Astrocyte (in vitro differentiated cells and primary cell): Measurements from ENCODE around the gene PRDM12. TPM values are rescaled to one million over a fixed set of nuclear protein-coding genes. Genes with fewer than 3 reads are reported as not detected.

Experiments used
- DNase-seq: peaks from one replicate; pipeline ENCODE4 v3.0.0-alpha.2; 2010; ENCODE audit warnings: low read depth
- FAIRE-seq: peaks from 2 replicates; lab custom pipeline; 2011; peaks lifted over from hg19 to GRCh38; lab: Jason Lieb, UNC
- H2AFZ ChIP-seq: 2 replicates; pipeline ENCODE4 v1.6.0; 2012; ENCODE audit warnings: low read depth, low read length, inconsistent platforms
- H3K27ac ChIP-seq: 2 replicates; pipeline ENCODE4 v1.5.1; 2011; ENCODE audit warnings: low read depth, low read length, inconsistent platforms
- H3K27me3 ChIP-seq: 2 replicates; pipeline ENCODE4 v1.6.0; 2011; ENCODE audit warnings: low read length, inconsistent platforms; ENCODE audit not compliant: insufficient read depth
- H3K36me3 ChIP-seq: 2 replicates; pipeline ENCODE4 v1.5.1; 2011; ENCODE audit warnings: low read length, inconsistent platforms; ENCODE audit not compliant: insufficient read depth
- H3K4me1 ChIP-seq: 2 replicates; pipeline ENCODE4 v1.5.1; 2011; ENCODE audit warnings: low read length, inconsistent platforms; ENCODE audit not compliant: insufficient read depth
- H3K4me2 ChIP-seq: 2 replicates; pipeline ENCODE4 v1.6.0; 2012; ENCODE audit warnings: low read length, inconsistent platforms
- H3K4me3 ChIP-seq: 2 replicates; pipeline ENCODE4 v1.5.1; 2011; ENCODE audit warnings: low read depth, mild to moderate bottlenecking, low read length, inconsistent platforms; ENCODE audit not compliant: insufficient read depth
- H3K79me2 ChIP-seq: 2 replicates; pipeline ENCODE4 v1.6.0; 2012; ENCODE audit warnings: mild to moderate bottlenecking, low read length, inconsistent platforms; ENCODE audit not compliant: insufficient read depth
- H3K9ac ChIP-seq: 2 replicates; pipeline ENCODE4 v1.6.0; 2012; ENCODE audit warnings: mild to moderate bottlenecking, low read length, inconsistent platforms
- H3K9me3 ChIP-seq: 2 replicates; pipeline ENCODE4 v1.5.1; 2012; ENCODE audit warnings: low read depth, mild to moderate bottlenecking, low read length, inconsistent platforms; ENCODE audit not compliant: insufficient read depth
- H4K20me1 ChIP-seq: 2 replicates; pipeline ENCODE4 v1.6.0; 2012; ENCODE audit warnings: low read length, inconsistent platforms; ENCODE audit not compliant: insufficient read depth
- H3K27ac Mint-ChIP-seq: one replicate; pipeline ENCODE4 v1.8.0; 2021; ENCODE audit warnings: mild to moderate bottlenecking, mixed read lengths; ENCODE audit not compliant: unreplicated experiment
- H3K27me3 Mint-ChIP-seq: one replicate; pipeline ENCODE4 v1.8.0; 2021; ENCODE audit warnings: low read depth, mixed read lengths; ENCODE audit not compliant: unreplicated experiment
- H3K36me3 Mint-ChIP-seq: one replicate; pipeline ENCODE4 v1.8.0; 2021; ENCODE audit warnings: low read depth, mixed read lengths; ENCODE audit not compliant: unreplicated experiment
- H3K4me1 Mint-ChIP-seq: one replicate; pipeline ENCODE4 v1.8.0; 2021; ENCODE audit warnings: low read depth, mixed read lengths; ENCODE audit not compliant: unreplicated experiment
- H3K4me3 Mint-ChIP-seq: one replicate; pipeline ENCODE4 v1.8.0; 2021; ENCODE audit warnings: mild to moderate bottlenecking, moderate library complexity, mixed read lengths; ENCODE audit not compliant: unreplicated experiment
- H3K9me3 Mint-ChIP-seq: one replicate; pipeline ENCODE4 v1.8.0; 2021; ENCODE audit warnings: mild to moderate bottlenecking, mixed read lengths; ENCODE audit not compliant: unreplicated experiment
- CTCF ChIP-seq: IDR thresholded peaks from 2 replicates; pipeline ENCODE4 v1.5.1; 2011; ENCODE audit warnings: low read depth, mild to moderate bottlenecking, inconsistent platforms, low read length, moderate library complexity; ENCODE audit not compliant: insufficient read depth
- EZH2 ChIP-seq: IDR thresholded peaks from 2 replicates; pipeline ENCODE4 v1.6.1; 2012; ENCODE audit warnings: mild to moderate bottlenecking, low read length, inconsistent platforms; ENCODE audit not compliant: insufficient read depth
- total RNA-seq: library from RNA; stranded (reverse); gene quantifications from 2 replicates; pipeline ENCODE4 v1.2.1, GENCODE V29; 2021

The PRDM12 gene
- total RNA-seq, 1 donor from 2014 or later = 0.23 TPM

GRCh38 chr9:130714586-130715110, 50.3 kb downstream of the PRDM12 start:
- Mint-ChIP-seq H3K4me3 (peak overlapping the region; percentile 97), H3K27me3 (no peaks in the 10 kb centered on the region), H3K9me3 (peaks cover 2% of the 10 kb centered on the region), H3K36me3 (no peaks in the 10 kb centered on the region), H3K27ac (no peak overlapping the region), H3K4me1 (peaks cover 11% of the 10 kb centered on the region)
- H3K9ac ChIP-seq = peak overlapping the region; percentile 89
- H3K36me3 ChIP-seq = no peaks in the 10 kb centered on the region
- DNase-seq (peak; percentile 26), FAIRE-seq (no peak)
- no peak overlapping the region for H2AFZ ChIP-seq
- no peaks in the 10 kb centered on the region for H3K9me3 ChIP-seq
- TF ChIP-seq CTCF = no peak
- no peak for TF ChIP-seq EZH2
- H3K27me3 ChIP-seq = no peaks in the 10 kb centered on the region
- peaks cover 54% of the 10 kb centered on the region for H4K20me1 ChIP-seq
- peaks cover 8% of the 10 kb centered on the region for H3K4me1 ChIP-seq
- peak overlapping the region; percentile 93 for H3K4me2 ChIP-seq
- peak overlapping the region; percentile 69 for H3K4me3 ChIP-seq
- H3K79me2 ChIP-seq = peaks cover 67% of the 10 kb centered on the region
- peak overlapping the region; percentile 71 for H3K27ac ChIP-seq

- FAIRE-seq (no peak), DNase-seq (no peak)
- Mint-ChIP-seq H3K27ac (no peak overlapping the region), H3K4me3 (peak overlapping the region; percentile 97), H3K4me1 (peaks cover 11% of the 10 kb centered on the region), H3K9me3 (peaks cover 2% of the 10 kb centered on the region), H3K27me3 (no peaks in the 10 kb centered on the region), H3K36me3 (no peaks in the 10 kb centered on the region)
- Histone ChIP-seq H3K79me2 (peaks cover 74% of the 10 kb centered on the region), H3K4me2 (peak overlapping the region; percentile 93), H4K20me1 (peaks cover 60% of the 10 kb centered on the region), H3K4me1 (peaks cover 8% of the 10 kb centered on the region), H3K4me3 (peak overlapping the region; percentile 69), H3K36me3 (no peaks in the 10 kb centered on the region), H3K9ac (peak overlapping the region; percentile 89), H3K27me3 (no peaks in the 10 kb centered on the region), H3K9me3 (no peaks in the 10 kb centered on the region), H2AFZ (no peak overlapping the region), H3K27ac (peak overlapping the region; percentile 71)
- TF ChIP-seq CTCF = no peak
- no peak for TF ChIP-seq EZH2
Observed at GRCh38 chr9:130715270-130715669, 50.9 kb downstream of the PRDM12 start.

- Histone ChIP-seq H3K27ac (no peak overlapping the region), H3K9me3 (no peaks in the 10 kb centered on the region), H3K4me1 (peaks cover 8% of the 10 kb centered on the region), H3K27me3 (no peaks in the 10 kb centered on the region), H3K79me2 (peaks cover 97% of the 10 kb centered on the region), H2AFZ (no peak overlapping the region), H4K20me1 (peaks cover 81% of the 10 kb centered on the region), H3K4me2 (no peak overlapping the region), H3K4me3 (no peak overlapping the region), H3K36me3 (no peaks in the 10 kb centered on the region), H3K9ac (no peak overlapping the region)
- H3K4me1 Mint-ChIP-seq = peaks cover 11% of the 10 kb centered on the region
- no peaks in the 10 kb centered on the region for H3K27me3 Mint-ChIP-seq
- H3K27ac Mint-ChIP-seq = no peak overlapping the region
- H3K36me3 Mint-ChIP-seq = no peaks in the 10 kb centered on the region
- no peak overlapping the region for H3K4me3 Mint-ChIP-seq
- DNase-seq (no peak), FAIRE-seq (no peak)
- TF ChIP-seq CTCF (no peak), EZH2 (no peak)
- H3K9me3 Mint-ChIP-seq = no peaks in the 10 kb centered on the region
Observed at GRCh38 chr9:130718562-130718961, 54.2 kb downstream of the PRDM12 start.
